H1 (cell line): ENCODE measurements around the gene LAG3. TPM values are rescaled to one million over a fixed set of nuclear protein-coding genes. Genes with fewer than 3 reads are reported as not detected.

ENCODE experiments used
- CHD2 ChIP-seq: IDR thresholded peaks from 2 replicates; pipeline ENCODE4 v1.6.1; 2012; ENCODE audit warnings: low read length, improper control_type of control experiment
- SUZ12 ChIP-seq: fragments of 200-600 bp; sonication (generic); IDR thresholded peaks from 2 replicates; pipeline ENCODE4 v1.6.1; 2012; ENCODE audit warnings: mild to moderate bottlenecking, inconsistent platforms, low read length, moderate library complexity, mixed read lengths
- YY1 ChIP-seq: IDR thresholded peaks from 2 replicates; pipeline ENCODE4 v1.6.1; 2011; ENCODE audit warnings: low read depth, mild to moderate bottlenecking, low read length
- polyA plus RNA-seq, 7 experiments: library from polyadenylated mRNA; depleted of rRNA in 3 of 7; stranded (reverse) in 5 of 7; unstranded in 2 of 7; fragments of >200 nt in 5 of 7; fragments of 200-250 nt in 2 of 7; gene quantifications; 1 replicate in 5 of 7; 2 replicates in 1 of 7; 4 replicates in 1 of 7; pipeline versions ENCODE4 v1.2.1 to v1.2.3, GENCODE V29; 2011 to 2013; ENCODE audit warnings: missing spikeins in 2 of 7, mixed read lengths in 2 of 7
- total RNA-seq: library from RNA; stranded (reverse); fragmentation: NEBNext Ultra II Directional; extraction: Animal tissue kit (Norgen Biotek cat#: 25700); gene quantifications from 2 replicates; pipeline ENCODE4 v1.2.1, GENCODE V29; 2021
- TF ChIP-seq, protein P1 (sequence below): IDR thresholded peaks from 2 replicates; pipeline ENCODE4 v1.6.1; 2012; ENCODE audit warnings: inconsistent platforms

LAG3 gene
- total and polyA plus RNA-seq, 2 of the 8 experiments (the other 6 are each of a cell fraction or from before 2014, with no cell fraction given): 1.1 to 3.1 TPM

DNA sequence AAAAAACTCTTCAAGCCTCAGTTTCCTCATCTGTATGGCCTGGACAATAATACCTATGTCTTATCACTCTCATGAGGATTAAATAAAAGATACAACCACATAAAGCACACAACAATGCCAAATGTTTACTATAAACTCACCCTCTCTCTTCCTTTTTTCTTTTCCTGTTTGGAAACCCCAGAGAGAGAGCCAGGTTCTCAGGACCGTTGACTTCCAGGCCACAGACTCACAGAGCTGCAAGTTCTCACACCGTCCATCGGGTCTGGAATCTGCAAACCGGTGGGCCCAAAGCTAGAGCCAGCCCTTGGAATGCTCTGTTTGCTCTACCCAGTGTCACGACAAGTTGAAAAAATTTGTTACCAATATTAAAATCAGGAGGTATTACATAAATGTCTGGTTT, 12.4 kb downstream of the LAG3 start (continued):
- no peak for TF ChIP-seq SUZ12
- no peak for TF ChIP-seq CHD2
- TF ChIP-seq YY1: no peak
- TF ChIP-seq, protein P1, sequence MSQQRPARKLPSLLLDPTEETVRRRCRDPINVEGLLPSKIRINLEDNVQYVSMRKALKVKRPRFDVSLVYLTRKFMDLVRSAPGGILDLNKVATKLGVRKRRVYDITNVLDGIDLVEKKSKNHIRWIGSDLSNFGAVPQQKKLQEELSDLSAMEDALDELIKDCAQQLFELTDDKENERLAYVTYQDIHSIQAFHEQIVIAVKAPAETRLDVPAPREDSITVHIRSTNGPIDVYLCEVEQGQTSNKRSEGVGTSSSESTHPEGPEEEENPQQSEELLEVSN: no peak
